GF-D8 (cell line): ENCODE data around the gene WWC2.
"Not testable (repeated sequence)": the region's sequence is repeated elsewhere in the genome, so short reads cannot be mapped to it uniquely, and the experiment has no call there.

Source experiments
- DNase-seq: peaks from one replicate; lab custom pipeline; 2025; lab: John Stamatoyannopoulos, UW

The WWC2 gene

DNA sequence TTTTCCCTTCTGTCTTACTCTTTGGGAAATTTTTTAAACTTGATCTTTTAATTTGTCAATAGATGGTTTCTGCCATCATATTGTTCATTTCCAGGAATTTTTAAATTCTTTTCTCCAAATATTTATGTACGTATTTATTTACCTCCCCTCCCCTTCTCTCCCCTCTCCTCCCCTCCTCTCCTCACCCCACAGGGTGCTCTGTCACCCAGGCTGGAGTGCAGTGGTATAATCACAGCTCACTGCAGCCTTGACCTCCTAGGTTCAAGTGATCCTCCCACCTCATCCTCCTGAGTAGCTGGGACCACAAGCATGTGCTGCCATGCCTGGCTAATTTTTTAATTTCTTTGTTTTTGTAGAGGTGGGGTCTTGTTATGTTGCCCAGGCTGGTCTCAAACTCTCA is 73.8 kb downstream of the WWC2 start:
- no peak for DNase-seq

DNA sequence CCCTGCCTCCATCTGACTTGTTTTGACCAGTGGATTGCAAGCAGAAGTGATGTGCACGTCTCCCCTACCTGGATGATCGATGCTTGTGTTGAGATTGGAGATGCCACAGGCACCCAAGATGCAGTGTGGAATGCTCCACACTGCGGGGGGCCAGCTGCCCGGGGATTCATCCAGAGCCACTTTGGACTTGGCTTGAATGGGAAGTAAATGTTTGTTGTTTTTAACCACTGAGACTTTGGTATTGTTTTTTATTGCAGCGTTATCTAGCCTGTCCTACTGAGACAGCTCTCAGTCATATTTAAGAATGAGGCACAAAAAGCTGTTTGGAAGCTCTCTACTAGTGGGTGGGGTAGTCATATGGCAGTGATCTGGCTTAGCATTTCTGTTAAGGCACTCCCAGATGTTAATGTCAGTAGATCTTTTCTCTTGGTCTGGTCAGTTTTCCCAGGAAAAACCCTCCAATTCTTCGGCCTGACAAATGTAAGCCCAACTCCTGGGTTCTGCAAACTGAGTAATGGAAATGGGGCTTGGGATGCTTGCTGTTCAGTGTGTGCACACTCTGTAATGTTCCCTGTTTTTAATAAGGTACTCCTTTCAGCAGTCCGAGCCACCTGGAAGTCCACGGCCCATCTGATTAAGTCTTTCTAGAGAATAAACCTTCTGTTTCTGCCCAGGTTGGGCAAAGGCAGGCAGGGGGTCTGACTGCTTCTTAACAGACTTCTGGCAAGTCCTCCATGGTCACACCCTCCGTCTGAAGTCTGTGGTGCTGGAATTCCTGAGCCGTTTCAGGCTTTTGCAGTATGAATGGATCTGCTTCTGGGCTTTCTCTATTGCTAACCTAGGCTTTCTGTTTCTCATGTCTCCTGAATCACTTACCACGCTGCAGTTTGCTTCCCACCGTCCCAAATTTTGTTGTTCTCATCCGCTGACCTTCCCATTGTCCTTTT is 74.8 kb downstream of the WWC2 start:
- no peak for DNase-seq

DNA sequence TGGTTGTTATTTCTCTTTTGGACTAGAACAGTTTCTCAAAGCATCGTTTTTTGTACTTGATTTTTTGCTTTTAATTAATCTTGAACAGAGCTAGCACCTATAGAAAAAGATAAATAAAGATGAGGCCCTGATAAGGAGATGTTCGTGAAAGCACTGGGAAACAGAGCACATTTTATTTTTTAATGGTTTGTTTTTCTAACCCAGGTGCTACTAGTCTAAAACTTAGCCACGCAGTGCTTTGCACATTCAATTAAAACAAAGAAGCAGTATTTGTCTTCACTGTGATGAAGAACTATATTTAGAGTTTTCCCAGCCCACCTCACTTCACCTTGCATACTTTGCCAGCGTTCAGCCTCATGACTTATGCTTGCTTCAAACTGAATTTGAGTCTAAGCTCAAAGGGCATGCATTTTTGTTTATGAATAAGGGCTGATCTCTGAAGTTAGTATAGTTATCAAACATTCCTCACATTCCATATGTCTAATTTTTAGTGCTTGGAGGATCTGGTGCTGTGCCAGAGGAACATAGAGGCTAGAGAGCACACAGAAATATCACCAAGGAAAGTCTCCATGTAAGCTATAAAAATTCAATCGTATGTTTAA is 76.7 kb downstream of the WWC2 start:
- DNase-seq, result no peak

DNA sequence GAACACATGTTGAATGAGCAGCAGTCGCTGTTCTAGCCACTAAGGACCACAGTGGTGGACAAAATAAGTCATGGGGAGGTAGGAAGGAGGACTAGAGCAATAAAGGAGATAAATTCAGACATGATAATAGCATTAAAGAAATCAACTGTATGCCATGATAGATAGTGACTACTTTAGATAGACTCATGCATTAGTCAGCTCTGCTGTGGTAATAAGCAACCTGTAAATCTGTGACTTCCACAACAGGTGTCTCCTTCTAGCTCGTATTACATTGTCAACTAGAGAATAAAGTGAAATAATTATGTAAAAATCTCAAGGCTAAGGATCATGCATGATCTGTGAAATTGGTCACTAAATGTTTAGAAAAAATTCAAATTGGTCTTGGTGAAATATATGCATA is 77.9 kb downstream of the WWC2 start:
- no peak for DNase-seq

DNA sequence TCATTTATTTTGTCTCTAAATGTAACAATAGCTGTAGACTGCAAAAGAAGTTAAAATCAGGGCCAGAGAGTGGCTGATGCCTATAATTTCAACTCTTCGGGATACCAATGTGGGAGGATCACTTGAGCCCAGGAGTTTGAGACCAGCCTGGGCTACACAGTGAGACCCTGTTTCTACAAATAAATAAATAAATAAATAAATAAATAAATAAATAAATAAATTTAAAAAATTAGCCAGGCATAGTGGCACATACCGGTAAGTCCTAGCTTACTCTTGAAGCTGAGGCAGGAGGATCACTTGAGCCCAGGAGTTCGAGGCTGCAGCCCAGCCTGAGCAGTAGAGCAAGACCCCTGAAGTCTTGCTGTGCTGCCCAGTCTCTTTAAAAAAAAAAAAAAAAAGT is 79.1 kb downstream of the WWC2 start:
- no peak for DNase-seq

DNA sequence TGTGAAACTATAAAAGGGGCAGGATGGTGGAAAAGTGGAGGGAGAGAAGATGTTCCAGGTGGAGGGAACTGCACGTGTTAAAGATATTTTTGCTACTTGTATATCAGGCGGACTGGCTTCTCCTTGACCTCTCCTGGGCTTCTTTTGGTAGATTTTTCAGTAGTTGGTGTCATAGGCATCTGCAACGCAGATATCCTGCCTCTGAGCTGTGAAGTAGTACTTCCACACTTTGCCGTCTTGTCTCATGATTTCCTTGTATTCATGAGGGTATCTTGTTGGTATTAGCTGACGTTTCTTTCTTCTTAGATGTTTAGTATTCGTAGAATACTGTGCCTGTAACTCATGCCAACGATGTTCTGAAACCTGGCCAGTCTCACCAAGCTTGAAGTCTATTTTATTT is 81.0 kb downstream of the WWC2 start:
- no peak for DNase-seq

DNA sequence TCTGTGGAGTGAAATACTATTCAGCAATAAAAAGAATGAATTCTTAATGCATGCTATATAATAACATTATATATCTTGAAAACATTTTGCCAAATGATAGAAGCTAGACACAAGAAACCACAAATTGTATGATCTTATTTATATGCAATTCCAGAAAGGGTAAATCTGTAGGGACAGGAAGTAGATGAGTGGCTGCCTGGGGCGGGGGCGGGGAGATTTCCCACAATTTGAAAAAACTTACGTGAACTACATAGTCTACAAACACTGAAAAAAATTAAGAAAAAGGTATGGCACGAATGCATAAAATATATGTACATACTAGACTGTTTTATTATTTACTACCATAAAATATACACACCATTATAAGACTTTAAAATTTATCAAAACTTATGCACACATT is 81.6 kb downstream of the WWC2 start:
- no peak for DNase-seq

DNA sequence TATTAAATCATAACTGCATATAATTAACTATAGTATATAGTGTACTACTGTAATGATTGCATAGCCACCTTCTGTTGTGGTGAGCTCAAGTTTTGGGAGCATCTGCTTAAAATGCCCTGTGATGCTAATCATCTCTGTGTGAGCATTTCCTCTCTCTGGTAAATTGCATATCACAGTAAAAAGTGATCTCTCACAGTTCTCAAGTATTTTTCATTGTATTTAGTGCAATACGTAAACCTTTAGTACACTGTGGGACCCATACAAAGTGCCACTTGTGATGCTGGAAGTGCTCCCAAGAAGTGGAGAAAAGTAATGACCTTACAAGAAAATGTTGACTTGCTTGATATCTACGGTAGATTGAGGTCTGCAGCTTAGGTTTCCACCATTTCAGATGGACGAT is 82.0 kb downstream of the WWC2 start:
- DNase-seq, result no peak

DNA sequence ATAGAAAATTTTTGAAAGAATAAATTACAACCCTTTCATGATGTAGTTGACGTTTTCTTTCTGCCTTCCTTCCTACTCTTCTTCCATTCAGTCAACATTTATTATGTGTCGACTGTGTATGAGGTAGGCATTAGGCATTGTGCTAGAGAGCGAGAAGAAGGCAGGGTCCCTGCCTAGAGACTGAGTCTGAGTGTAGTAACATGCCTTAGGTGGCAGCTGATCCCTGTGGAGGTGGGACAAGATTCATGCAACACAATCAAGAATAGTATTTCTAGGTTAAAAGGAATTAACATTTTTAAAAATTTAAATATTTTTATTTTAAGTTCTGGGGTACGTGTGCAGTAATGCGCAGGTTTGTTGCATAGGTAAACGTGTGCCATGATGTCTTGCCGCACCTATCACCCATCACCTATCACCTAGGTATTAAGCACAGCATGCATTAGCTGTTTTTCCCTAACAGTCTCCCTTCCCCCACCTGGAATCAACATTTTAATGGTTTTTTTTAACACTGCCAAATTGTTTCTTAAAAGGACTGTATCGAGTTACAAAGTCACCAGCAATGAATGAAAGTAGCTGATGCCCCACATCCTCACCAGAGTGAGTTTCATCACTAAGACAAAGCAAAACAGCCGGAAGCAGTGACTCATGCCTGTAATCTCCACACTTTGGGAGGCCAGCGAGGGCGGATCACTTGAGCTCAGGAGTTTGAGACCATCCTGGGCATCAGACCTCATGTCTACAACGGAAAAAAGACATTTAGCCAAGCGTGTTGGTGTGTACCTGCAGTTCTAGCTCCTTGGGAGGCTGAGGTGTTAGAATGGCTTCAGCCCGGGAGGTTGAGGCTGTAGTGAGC is 84.0 kb downstream of the WWC2 start:
- no peak for DNase-seq

DNA sequence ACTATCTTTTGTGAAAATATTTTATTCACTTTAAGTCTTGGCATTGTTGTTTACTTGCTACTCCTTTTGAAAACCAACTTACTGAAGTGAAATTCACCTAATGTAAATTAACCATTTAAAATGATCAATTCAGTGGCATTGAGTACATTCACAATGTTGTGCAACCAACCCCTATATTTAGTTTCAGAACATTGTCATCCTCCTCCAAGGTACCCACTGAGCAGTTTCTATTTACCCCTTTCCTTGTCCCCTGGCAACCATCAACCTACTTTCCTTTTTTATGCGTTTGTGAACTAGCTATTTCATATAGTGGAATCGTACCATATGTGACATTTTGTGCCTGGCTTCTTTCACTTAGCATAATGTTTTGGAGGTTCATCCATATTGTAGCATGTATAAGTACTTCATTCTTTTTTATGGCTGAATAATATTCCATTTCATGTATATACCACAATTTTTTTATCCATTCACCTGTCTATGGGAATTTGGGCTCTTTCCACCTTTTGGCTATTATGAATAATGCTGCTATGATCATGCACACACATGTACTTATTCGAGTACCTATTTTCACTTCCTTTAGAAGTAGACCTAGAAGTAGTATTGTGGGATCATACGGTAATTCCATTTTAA is 85.0 kb downstream of the WWC2 start:
- DNase-seq, result no peak

DNA sequence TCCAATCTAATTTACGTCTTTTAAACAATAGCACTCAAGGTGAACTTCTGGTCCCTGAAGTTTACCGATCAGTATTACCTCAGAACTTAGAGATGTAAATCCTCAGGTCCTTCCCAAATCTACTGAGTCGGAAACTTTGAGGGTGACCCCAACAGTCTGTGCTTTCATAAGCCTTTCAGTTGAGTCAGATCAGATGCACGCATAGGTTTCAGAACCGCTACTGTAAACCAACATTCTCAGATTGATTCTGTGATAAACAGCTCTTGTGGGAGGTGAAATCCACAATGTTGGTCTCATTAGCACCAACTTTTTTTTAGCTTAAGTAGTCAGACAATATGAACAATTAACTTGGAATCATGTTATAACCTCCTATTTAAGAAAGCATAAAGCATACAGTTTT is 86.0 kb downstream of the WWC2 start:
- no peak for DNase-seq

DNA sequence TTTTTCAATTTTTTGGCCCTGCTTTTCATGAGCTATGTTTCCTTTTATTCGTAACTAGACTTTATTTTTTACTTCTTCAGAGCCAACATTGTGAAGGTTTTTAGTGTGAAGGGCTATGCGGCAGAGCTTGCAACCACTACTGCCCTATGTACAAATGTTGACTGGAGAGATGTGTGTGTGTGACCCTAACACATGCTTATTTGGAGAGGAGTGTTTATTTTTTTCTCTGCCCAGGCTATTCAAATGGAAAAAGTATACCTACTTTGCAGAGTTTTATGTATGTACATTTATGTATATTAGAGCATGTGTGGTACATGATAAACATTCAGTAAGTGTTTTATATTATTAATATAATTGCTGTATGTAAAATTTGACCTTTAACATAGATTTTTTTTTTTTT is 86.5 kb downstream of the WWC2 start:
- no peak for DNase-seq

DNA sequence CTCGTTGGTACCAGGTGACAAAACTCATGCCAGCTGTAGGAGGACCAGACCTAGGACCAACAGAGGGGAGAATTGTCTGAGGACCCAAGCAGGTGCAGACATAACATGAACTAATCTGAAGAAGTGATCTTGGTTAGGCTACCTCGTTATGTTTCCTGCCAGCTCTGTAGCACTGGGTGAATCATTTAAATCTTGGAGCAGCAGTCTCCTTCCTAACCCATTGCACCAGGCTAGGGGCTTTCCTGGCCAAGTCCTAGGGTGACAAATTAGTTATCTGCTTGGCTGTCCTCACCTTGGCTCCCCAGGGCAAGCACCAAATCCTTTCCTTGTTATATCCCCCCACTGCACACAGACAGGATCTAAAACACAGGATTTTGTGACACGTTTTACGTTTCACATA is 87.8 kb downstream of the WWC2 start:
- DNase-seq, result no peak

DNA sequence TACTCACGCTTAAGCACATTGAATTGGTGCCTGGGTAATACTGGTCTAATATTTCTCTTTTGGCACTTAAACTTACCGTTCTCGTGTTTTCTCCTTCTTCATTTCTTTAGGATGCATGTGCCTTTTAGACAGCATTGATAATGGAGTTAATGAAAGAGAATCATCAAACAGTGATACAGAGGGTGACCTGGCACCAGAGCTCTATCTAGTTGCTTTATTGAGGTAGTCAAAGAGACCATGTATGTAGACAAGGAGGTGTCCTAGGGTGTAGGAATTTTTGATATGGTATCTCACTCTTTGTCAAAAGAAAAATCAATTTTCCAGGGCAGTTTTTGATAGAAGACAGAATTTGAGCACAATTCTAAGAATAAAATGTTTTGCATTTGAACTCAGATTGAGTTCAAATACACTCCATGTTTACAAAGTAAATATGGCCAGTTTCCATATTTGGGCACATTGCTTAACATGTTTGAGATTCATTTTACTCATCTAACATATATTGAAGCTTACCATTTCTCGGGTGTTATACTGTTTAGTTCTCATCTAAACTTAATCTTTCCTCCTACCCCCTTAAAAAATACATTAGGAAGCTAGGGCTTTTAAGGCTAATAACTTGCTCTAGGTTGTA is 92.0 kb downstream of the WWC2 start:
- DNase-seq, result no peak

DNA sequence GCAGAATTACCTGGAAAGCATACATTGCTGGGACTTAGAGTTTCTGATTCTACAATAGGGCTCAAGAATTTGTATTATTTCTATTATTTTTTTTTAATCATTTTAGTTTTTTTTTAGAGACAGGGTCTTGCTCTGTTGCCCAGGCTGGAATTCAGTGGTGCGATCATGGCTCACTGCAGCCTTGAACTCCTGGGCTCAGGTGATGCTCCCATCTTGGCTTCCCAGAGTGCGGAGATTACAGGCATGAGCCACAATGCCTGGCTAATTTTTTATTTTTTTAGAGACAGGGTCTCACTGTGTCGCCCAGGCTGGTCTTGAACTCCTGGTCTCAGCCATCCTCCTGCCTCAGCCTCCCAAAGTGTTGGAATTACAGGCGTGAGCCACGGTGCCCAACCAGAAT is 92.6 kb downstream of the WWC2 start:
- no peak for DNase-seq

DNA sequence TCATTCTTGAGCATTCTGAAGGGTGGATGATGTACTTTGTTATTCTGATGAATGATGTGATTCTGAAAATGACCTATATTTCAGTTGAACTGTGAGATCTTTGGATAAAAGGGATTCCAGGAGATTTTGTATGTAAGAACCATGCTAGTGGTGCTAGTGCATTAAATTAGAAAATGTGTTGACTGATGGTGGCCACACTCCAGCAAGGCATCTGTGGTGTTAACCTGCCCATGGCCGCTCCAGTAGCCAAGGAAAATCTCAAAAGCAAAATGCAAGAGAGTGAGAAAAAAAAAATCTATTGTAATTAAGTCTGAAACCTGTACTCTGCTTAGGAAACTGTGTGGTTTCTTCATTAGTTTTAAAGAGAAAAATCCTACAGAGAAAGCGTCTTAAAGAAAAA is 93.5 kb downstream of the WWC2 start:
- no peak for DNase-seq

DNA sequence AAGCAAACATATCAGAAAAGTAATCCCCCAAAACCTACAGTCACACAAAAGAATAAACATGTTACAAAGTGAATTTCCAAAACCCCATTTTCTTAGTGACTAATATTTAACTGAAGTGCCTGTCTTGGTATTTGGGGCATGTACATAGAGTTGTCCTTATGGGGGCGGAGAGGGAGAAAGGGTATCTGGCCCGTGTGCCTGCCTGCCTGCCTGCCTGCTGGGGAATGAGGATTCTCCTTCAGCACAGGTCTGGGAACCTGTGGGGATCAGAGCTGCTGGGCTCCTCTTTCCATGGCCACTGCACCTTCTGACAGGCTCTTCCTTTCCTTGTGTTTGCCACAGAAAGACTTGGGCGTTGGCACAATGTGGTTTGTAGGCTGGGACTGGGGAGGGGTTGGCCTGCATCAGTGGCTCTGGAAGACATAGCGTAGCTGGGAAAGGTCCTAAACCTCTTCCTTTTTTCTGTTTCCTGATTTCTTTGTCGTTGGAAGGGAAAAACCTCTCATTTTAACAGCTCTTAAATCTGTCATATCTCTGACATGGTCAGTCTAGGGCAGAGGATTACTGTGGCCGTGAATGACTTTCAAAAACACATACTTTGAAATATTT is 94.8 kb downstream of the WWC2 start:
- not testable (repeated sequence) for DNase-seq

DNA sequence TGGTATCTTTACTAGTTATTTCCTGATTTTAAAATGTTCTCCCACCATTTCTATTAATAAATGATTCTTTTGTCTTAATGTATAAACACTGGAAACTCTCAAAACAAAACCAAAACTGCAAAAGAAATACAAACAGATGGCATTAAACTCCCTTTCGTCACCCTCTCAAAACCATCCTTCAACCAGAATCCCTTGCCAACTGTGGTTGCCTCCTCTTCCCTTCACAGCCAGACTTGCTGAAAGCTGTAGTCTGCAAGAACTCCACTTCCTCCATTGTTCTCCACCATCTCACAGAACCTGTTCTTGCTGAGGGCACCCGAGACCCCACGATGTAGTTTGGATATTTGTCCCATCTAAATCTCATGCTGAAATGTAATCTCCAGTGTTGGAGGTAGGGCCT is 96.5 kb downstream of the WWC2 start:
- DNase-seq, result no peak

DNA sequence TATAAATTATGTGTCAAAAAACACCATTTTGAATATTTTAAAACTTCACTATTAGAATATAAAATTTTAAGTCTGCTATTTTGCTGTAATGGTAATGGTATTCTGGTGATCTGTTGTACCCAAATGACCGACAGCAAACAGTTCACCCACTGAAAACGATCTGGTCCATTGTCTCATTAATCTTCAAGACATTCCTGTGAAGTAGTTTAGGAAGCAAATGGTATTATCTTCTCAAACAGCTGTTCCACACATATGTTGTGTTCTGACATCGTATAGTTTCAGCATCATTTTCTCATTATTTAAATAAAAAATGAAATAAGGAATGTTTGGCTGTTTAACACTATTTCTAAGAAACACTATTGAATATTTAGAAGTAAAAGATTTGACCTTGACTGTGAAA is 98.1 kb downstream of the WWC2 start:
- DNase-seq, result no peak

DNA sequence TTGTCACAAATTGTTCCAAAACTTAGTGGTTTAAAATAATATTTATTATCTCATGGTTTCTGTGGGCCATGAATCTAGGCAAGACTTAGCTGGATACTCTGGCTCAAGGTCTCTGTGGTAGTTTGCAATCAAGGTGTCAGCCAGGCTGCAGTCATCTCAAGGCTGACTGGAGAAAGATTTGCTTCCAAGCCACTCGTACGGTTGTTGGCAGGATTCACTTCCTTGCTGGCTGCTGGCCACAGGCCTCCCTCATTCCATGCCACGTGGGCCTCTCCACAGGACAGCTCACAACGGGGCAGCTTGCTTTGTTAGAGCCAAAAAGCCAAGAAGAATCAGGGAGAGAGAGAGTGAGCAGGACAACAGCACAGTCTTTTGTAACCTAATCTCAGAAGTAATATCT is 101.4 kb downstream of the WWC2 start:
- DNase-seq, result no peak

DNA sequence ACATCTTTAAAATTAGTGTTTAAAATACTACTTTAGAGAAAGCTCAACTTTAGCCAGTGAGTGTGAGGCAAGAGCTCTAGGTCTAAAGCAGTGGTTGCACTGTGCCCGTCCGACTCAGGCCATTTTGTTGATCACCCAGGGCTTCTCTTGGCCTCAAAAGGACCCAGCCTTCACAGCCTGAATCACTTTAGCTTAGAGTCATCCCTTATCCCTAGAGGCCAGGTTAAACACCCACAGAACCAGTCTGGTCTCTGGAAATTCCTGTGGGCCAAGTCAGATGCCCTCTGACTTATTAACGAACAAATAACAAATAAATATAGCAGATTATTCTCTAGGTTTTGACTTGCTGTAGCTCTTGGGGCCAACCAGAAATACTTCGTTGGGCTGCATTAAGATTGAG is 102.3 kb downstream of the WWC2 start:
- no peak for DNase-seq
